ENCODE data around the gene CDC6. TPM values are rescaled to one million over a fixed set of nuclear protein-coding genes. Genes with fewer than 3 reads are reported as not detected.

The CDC6 gene
- total RNA-seq, 6 experiments from 2014 or later: 0.42 to 9.1 (median 3.1) TPM

- no peak overlapping the region for H3K4me3 ChIP-seq
- no peaks in the 10 kb centered on the region for H3K27me3 ChIP-seq
- DNase-seq: no peak
- peaks cover 2 to 59% (median 38%) of the 10 kb centered on the region in 4 donors for H3K4me1 ChIP-seq
- H3K36me3 ChIP-seq: no peaks in the 10 kb centered on the region
- no peak overlapping the region for H3K27ac ChIP-seq
- 74% methylated on average over 8 of the region's 8 CpGs for WGBS (ENCODE audit: insufficient coverage, low coverage, low lambda C conversion rate, missing lambda C conversion rate)
- no peaks in the 10 kb centered on the region for H3K9me3 ChIP-seq
- no peak for TF ChIP-seq CTCF (IDR thresholded peaks at IDR 0.05)
- ATAC-seq: no peak
- intact Hi-C loops (cut with DNase I): no loop called here
Observed at GRCh38 chr17:40337351-40337750, 49.7 kb downstream of the CDC6 start.

- Histone ChIP-seq H3K4me3 (no peak overlapping the region), H3K9me3 (no peaks in the 10 kb centered on the region), H3K4me1 (peaks cover 2 to 52% (median 31%) of the 10 kb centered on the region in 4 donors), H3K36me3 (no peaks in the 10 kb centered on the region), H3K27ac (no peak overlapping the region), H3K27me3 (no peaks in the 10 kb centered on the region)
- no peak for DNase-seq
- ATAC-seq: no peak
- WGBS (ENCODE audit: insufficient coverage, low coverage, low lambda C conversion rate, missing lambda C conversion rate): no CpG with 5 or more reads among the region's 5 CpGs
- TF ChIP-seq CTCF (IDR thresholded peaks at IDR 0.05) (no peak), POLR2A (IDR thresholded peaks at IDR 0.05) (no peak)
- intact Hi-C loops (cut with DNase I): no loop called here
Observed at GRCh38 chr17:40338058-40338457, 50.4 kb downstream of the CDC6 start.

GRCh38 chr17:40338941-40339649, 51.4 kb downstream of the CDC6 start:
- WGBS (ENCODE audit: insufficient coverage, low coverage, low lambda C conversion rate, missing lambda C conversion rate): 52% methylated on average over 9 of the region's 13 CpGs
- Histone ChIP-seq H3K4me3 (no peak overlapping the region), H3K9me3 (no peaks in the 10 kb centered on the region), H3K4me1 (peaks cover 2 to 47% (median 25%) of the 10 kb centered on the region in 4 donors), H3K36me3 (no peaks in the 10 kb centered on the region), H3K27ac (peak overlapping the region in 2 of 3 donors; percentile 21 to 29), H3K27me3 (no peaks in the 10 kb centered on the region)
- ATAC-seq: no peak
- TF ChIP-seq POLR2A (IDR thresholded peaks at IDR 0.05) (no peak), CTCF (IDR thresholded peaks at IDR 0.05) (no peak)
- intact Hi-C loops (cut with DNase I): no loop called here
- DNase-seq: no peak

- ATAC-seq: no peak
- intact Hi-C loops (cut with DNase I): no loop called here
- H3K36me3 ChIP-seq: no peaks in the 10 kb centered on the region
- DNase-seq: no peak
- H3K4me3 ChIP-seq: no peak overlapping the region
- no peaks in the 10 kb centered on the region for H3K27me3 ChIP-seq
- H3K4me1 ChIP-seq: peaks cover 0 to 47% (median 16%) of the 10 kb centered on the region in 4 donors
- TF ChIP-seq POLR2A (IDR thresholded peaks at IDR 0.05) (no peak), CTCF (IDR thresholded peaks at IDR 0.05) (no peak)
- peak overlapping the region in 2 of 3 donors; percentile 92 to 97 for H3K27ac ChIP-seq
- WGBS (ENCODE audit: insufficient coverage, low coverage, low lambda C conversion rate, missing lambda C conversion rate): 100% methylated on average over 1 of the region's 1 CpG
- no peaks in the 10 kb centered on the region for H3K9me3 ChIP-seq
Observed at GRCh38 chr17:40340327-40340726, 52.6 kb downstream of the CDC6 start.

All from right lobe of liver (tissue), 6 donors.